Raji (cell line): ENCODE data around the gene FMN1.

Experiments used
- POLR2A ChIP-seq: IDR thresholded peaks from 2 replicates; pipeline ENCODE4 v1.6.1; 2011; ENCODE audit warnings: low read depth, low read length, control low read depth; ENCODE audit not compliant: insufficient read depth

Gene FMN1, protein sequence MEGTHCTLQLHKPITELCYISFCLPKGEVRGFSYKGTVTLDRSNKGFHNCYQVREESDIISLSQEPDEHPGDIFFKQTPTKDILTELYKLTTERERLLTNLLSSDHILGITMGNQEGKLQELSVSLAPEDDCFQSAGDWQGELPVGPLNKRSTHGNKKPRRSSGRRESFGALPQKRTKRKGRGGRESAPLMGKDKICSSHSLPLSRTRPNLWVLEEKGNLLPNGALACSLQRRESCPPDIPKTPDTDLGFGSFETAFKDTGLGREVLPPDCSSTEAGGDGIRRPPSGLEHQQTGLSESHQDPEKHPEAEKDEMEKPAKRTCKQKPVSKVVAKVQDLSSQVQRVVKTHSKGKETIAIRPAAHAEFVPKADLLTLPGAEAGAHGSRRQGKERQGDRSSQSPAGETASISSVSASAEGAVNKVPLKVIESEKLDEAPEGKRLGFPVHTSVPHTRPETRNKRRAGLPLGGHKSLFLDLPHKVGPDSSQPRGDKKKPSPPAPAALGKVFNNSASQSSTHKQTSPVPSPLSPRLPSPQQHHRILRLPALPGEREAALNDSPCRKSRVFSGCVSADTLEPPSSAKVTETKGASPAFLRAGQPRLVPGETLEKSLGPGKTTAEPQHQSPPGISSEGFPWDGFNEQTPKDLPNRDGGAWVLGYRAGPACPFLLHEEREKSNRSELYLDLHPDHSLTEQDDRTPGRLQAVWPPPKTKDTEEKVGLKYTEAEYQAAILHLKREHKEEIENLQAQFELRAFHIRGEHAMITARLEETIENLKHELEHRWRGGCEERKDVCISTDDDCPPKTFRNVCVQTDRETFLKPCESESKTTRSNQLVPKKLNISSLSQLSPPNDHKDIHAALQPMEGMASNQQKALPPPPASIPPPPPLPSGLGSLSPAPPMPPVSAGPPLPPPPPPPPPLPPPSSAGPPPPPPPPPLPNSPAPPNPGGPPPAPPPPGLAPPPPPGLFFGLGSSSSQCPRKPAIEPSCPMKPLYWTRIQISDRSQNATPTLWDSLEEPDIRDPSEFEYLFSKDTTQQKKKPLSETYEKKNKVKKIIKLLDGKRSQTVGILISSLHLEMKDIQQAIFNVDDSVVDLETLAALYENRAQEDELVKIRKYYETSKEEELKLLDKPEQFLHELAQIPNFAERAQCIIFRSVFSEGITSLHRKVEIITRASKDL (N-terminal part only)

DNA sequence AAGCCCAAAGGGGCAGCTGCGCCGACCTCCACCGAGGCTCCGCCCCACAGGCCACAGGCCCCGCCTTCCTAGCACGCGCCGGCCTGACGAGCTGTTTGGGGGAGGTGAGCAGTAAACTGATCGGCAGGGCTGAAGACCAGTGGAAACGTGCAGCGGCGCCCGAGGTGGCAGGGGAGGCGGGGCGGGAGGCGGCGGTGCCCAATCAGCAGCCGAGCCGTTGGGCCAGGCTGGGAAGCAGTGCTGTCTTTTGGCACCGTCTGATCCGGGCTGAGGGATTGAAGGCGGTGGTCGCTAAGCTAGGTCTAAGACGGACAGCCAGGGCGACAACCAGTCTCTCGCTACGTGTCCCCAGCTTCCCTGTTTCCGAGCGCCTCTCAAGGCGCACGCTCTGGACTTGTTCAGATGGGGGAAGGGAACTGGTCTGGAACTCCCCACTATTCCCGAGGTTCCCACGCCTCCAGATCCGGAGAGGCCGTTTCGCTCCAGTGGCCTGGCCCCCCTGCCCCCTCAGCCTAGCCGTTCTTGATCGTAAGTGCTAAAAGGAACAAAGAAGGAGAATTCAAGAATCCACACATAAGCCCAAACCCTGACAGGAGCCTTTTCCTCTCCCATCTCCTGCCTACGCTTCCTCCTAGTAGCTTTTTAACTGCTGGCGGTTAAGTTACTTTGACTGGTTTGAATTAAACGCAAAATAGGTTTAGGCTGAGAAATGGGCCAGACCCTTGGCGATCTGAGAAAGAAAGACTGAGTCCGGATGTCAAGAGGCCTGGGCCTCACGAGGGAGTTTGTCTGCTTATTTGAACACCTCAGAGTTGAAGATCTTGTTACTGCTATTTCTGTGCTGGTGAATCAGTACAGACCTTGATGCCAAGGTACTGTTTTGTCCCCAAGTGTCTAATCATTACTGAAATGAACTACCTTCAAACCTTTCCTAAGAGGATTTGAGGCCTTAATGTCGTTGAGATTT, at the start of gene FMN1:
Gene FMN1, minus strand, starts transcription at position 11 of the 967 bp plus-strand sequence. CDS start 39,800 bp downstream, outside the sequence.
- TF ChIP-seq POLR2A, result no peak

DNA sequence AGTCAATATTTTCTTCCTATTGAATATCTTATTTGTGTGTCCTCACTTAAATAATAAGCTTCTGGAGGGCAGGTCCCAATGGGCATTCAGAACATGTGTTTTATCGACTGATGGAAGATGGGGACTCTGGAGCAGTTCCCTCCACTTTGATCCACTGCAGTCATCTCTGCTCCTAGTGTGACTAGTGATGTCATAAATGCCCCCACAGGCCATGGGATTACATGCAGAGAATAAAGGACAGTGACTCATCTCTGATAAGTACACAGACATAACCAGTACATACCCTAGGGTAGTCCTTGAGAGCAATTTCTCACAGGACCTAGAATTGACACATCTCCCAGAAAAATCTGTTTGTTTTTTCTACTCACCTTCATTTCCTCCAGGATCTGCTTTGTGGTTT, 49.4 kb upstream of the FMN1 start:
- TF ChIP-seq POLR2A, result no peak

DNA sequence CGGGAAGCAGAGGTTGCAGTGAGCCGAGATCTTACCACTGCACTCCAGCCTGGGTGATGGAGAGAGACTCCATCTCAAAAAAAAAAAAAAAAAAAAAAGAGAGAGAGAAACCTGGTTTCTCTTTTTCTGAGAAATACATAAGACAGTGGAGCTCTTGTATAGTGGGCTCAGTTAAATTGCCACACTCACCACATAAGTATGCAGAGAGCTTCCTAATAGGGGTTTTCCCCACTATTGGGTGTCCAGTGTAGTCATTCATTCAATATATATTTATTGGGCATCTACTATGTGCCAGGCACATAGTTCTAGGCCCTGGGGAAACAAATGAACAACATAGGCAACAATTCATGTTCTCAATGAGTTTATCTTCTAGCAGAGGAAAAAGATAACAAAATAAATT, 48.9 kb upstream of the FMN1 start:
- TF ChIP-seq POLR2A, result no peak

DNA sequence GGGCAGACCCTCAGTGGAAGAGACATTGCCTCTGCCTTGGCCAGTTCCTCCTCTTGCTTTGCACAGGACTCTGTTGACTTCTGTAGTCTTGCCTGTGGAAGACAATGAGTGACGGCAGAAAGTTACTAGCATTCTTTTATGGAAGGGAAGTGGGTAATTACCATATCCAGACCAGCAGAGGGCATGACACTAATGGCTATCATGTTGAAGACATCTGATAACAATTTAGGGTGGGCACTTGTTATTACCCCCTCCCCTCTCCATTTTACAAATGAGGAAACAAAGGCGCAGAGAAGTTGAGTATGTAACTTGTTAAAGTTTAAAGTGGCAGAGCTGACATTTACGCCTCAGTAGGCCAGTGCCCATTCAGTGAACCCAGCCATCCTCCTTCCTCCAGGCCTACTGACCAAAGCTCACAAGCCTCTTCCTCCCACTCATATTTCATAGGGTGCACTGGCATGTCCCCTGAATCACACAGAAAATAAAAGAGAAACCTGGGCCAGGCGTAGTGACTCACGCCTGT, 48.2 kb upstream of the FMN1 start:
- no peak for TF ChIP-seq POLR2A

DNA sequence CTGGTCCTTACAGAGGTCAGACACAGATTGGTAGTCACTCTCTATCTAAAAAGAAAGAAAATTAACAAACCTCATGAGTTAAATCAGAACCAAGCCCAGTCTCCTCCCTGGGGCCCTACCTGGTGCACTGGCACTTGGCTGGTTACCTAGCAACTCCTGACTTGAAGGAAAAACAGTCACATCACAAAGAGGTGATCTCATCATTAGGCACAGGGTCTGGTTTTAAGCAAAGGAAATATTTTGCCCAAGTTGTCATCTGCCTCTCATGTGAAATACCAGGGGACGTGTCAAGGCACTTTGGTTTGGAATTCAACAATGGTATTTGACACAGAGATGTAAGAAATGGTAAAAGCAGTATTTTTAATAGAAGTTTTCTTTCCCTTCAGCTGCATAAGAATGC, 47.7 kb upstream of the FMN1 start:
- TF ChIP-seq POLR2A, result no peak

DNA sequence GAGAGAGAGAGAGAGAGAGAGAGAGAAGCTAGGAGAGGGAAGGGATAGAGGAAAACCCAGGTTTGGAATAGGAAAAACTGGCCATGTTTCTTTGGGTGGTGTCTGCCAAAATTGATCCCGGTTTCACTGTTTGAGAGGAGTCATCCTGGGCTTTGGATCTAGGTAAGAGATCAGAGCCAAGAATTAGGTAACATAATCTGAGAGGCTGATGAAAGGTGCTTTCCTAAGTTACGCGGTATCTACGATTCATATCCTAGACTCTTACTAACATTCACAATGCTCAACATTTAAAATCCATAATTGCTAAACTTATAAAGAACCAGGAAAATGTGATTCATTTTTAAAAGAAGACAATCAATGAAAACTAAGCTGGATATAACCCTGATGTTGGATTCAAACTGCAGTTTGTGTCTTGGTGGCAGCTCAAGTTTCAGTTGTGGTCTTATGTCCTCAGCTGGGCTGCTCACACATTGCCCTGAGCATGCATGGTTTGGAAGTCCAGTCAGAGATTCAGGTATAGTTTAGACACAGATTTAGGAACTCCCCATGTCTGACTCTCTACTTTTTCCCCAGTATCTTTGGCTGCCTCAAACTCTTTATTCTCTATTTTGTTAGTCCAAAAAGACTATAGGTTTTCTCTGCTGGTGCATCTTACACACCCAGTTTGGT, 42.5 kb upstream of the FMN1 start:
- no peak for TF ChIP-seq POLR2A

DNA sequence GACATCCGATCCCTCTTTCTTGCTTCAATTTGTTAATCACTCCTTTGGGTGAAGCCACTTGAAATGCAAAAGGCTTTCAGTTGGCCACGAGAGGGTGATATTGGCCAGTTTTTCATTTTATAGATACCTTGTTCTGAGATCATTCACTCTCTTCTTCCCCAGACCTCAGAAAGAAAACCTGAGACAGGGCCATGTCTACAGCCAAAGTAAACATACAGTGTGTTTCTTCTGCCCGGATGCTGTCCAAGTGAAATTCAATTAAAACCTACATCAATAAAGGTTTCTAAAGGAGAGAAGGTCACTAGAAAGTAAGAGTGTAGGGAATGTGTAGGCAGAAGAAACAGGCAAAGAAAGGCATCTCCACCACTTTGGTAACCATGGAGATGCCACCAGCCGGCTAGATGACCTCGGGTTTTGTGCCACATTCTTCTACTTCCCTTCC, 39.5 kb upstream of the FMN1 start:
- TF ChIP-seq POLR2A, result no peak

DNA sequence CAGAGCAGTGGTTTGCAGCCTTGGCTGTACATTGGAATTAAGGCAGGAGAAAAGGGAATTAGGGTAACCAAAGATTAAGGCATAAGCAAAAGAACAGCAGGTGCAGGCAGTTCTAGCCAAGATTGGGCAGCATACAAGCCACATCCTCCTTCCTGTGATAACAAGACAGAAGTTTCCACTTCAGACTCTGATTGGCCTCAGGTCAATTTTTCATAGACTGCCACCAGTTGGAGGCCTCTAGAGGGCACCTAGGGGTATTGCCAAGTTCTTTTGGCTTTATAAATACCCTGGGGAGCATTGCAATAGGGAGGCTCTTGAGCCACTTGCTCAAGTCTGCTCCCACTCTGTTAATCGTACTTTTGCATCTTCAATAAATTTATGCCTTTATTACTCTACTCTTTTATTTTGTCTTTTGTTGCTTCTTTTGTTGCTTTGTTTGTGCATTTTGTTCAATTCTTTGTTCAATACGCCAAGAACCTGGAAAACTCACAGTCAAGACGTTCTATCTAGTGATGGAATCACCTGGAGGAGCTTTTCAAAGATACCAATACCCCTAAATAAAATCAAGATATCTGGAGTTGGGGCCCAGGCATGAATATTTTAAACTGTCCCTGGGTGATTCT, 32.2 kb upstream of the FMN1 start:
- no peak for TF ChIP-seq POLR2A

DNA sequence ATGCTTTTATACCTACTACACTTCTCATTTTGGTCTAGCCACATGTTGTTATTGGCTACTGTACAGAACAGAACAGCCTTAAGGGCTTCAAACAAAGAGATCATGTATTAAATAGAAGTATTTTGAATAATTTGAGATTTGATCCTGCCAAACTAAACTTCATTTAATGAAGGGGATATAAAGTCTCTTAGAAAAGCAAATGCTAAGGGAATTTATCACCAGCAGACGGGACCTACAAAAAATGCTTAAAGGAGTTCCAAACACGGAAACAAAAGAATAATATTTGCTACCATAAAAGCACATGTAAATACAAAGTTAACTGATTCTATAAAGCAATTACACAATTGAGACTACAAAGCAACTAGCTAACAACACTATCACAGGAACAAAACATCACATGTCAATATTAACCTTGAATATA, 23.6 kb upstream of the FMN1 start:
- TF ChIP-seq POLR2A, result no peak

DNA sequence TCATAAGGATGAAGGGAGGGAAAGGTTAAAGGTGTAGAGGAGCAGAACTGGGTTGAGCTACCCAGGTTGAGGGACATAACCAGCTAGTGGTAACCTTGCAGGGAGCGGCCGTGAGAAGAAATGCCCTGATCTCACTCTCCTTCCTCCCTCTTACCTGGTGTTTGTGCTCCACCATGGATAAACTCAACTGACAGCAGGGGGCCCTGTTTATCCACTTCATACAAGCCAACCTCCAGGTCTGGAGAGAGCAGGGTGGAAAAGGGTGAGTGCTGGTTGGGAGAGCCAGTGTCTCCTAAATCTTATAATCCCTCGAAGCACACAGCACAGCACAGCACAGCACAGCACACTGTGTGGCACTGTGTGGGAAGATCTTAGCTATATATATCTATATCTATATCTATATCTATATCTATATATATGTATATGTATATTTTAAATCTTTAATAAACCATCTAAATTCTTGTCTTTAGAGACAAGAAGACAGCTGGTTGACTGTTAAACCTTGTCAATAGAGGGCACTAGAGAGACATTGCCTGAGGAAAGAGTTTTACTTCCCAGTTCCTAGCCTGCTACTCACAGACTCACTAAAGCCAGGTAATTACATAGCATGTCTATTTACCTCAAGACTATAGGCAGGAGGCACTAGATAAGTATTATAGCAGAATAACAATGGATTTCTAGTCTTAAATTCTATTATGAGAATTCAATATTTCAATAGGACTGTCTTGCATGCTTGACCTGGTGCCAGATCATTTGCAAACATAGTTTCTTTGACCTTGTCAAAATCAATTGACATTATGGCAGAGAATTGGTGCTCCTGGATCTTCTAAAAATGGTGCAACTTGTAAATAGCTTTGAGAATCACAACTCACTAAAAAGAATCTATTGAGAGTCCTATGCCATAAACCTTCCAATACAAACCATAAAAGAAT, 21.7 kb upstream of the FMN1 start:
- no peak for TF ChIP-seq POLR2A

DNA sequence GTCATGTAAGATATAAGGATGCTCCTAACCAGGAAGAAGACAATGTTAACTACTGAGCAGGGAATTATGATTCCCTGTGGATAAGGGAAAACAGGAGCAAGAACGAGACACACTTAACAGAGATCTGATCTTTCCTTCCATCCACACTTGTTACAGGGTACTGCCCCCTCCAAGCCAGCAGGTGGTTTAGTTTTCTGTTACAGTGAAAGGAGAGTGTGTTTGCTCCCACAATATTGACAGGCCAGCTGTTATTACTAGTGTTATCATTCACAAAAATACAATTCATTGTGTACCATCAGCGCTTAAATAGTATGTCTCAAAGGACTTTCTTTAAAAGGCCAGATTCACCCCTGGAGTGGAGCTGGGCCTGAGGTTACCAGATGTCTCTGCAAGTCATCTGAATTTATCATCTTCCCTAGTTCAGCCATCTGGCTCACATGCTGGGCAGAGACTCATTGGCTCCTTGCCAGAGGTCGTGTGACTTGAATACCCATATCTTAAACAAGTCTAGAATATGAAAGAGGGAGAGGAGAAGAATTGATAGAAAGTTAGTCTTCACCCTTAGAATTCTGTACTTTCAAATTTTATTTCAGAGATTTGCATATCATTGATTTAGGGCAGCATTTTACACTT, 16.8 kb upstream of the FMN1 start:
- TF ChIP-seq POLR2A, result no peak
